HG02623 (cell line): ENCODE results near the gene KLF6.

Experiments
- ATAC-seq: cut with Tn5 transposase; IDR thresholded peaks from one replicate; pipeline ENCODE4 v1.9.1; 2021; ENCODE audit warnings: moderate library complexity; ENCODE audit not compliant: unreplicated experiment

Gene KLF6

DNA sequence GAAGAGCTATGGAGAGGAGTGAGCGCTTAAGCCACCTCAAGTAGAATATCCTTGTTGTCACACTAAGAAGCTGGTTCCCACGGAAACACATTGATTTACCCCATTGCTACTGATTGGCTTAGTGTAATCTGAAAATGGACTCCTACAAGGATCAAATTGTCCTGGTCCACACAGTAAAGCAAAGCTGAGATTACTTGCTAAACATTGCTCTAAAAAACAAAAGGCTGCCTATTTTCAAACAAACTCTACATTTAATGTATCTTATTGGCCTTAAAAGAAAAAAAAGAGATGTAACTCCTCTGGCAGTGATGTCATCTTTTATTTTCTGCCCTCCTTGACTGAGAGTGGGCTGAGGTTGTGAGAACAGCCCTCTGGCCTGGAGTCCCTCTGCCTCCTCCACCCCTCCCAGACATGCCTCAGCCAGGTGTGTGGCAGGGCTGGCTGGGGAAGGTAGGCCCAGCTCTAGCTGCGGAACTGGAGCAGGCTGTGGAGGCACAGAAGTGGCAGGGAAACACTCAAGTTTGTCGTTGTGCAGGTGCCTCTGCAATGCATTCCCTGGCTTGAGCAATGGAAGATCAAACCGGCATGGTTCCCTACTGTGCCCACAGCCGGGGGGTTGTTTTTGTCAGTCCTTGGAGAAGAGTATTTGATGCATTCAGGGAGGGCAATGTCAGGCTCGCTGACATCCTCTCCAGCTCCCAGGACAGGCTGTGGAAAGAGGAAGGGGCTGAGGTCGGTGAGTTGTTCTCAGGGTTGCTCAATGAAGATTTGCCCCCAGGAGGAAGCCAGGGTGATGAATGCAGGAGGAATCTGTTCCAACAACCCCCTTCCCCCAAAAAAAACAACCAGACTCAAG, 9.1 kb downstream of the KLF6 start:
- ATAC-seq, result no peak

DNA sequence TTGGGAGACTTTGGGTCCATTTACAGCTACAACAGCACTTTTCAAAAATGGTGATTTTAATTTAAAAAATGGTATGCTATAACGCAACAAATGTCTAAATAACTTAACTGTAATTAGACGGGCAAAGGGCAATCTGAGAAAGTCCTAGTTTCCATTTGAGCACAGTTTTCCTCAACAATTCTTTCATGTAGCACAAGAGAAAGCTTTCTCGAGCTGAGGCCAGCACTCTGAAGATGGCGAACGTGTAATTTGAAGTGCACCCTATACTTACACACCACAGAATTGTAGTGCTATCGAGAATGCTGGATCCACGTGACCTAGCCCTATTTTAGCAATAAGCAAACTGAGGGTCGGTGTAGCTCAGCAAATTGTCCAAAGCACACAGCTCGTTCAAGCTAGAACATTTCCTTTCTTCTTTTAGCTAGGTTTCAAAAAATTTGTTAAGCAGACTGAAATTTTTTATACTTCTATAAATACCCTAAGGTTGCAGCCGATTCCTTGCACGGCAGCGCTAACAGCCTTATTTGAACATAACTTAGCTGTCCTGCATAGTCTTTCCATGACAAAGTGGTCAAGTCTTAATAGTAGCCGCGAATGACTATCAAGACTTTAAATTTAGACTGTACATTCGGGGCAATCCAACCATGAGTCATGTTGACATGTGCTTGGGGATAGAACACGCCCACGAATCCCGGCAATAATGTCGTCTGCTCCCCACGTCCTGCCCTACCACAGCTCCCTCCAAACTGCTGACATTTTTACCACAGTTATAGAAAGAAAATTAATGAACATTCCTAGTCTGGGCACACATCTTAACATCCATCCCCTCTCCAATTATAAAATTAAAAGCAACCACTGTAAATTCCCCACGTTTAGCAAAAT, 10.0 kb downstream of the KLF6 start:
- ATAC-seq, result no peak

DNA sequence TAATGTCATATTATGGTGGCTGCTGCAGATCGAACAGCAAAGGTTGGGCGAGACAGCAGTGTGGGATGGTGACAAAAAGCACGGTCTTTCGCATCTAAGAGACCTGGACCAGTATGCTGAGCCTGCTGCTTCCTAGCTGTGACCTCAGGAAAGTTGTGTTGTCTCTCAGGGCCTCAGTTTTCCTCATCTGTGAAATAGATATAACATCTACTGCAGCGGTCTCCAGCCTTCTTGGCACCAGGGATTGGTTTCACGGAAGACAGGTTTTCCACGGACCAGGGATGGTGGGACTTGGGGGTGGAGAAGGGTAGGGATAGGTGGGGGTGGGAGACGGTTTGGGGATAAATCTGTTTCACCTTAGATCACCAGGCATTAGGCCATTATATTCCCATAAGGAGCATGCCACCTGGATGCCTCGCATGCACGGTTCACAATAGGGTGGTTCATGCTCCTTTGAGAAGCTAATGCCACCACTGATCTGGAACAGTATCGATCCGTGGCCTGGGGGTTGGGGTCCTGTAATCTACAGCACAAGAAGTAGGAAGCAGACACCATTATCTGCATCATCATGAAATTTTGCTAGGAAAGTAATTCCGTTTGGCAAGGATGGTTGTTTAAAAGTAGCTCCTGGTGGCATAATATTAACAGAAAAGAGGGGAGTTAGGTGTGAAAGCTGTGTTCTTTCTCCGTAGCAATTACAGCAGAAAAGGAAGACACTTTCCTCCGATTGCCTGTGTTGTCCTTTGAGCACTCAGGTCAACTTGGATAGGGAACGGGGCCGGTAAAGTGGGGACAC, 10.8 kb downstream of the KLF6 start:
- ATAC-seq, result no peak

DNA sequence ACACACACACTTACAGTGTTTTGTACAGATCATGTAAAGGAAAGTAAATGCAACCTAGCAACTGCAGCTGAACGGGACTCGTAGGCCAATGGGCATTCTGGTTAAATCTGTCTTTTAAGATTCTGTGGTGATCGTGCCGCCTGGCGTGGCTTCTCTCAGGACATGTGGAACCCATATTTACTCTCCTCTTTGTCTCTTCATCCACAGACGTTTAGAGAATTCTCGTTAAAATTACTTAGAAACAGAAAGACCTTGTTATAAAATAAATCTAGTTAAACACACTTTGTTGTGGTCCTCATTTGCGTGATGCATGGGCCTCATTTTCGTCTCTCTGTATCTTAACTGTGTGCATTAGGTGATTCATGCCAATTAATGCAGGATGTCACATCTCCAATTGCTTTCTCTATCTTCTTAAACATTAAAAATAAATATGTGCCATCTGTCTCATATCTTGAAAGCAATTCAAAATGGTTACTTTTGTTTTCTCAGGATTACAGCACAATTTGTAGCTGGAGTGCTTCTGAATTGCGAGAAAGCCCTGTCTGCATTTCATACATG, 11.5 kb downstream of the KLF6 start:
- no peak for ATAC-seq

DNA sequence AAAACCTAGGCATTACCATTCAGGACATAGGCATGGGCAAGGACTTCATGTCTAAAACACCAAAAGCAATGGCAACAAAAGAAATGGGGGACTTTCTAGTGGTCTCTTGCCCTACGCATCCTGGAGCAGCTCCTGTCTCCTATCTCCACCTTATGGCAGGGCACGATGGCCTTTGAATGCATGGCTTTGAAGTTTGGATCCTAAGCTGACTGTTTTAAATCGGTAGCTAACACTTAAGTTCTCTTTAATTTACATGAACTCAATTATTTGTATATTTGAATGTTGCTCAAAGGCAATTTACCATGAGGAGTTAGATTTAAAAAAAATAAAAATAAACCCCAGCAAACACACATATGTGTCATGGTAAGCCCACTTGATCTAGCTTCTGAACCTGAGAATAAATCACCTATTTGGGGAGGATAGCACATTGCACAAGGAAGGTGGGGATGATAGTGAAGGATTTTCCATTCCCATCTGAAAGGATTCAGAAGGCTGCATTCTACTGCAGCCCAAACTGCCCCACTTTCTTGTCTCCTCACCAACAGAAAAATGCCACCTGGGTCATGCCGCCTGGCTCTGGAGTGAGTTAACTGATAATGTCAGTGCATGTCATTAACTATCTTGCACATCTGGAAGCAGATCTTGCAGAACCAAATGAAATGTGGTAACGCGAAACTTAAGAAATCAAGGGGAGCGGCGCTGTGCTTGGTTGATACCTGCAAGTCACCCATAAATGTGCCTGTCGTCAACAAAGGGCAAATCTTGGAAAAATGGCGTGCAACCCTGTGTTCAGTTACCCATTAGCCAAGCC, 12.4 kb downstream of the KLF6 start:
- no peak for ATAC-seq

DNA sequence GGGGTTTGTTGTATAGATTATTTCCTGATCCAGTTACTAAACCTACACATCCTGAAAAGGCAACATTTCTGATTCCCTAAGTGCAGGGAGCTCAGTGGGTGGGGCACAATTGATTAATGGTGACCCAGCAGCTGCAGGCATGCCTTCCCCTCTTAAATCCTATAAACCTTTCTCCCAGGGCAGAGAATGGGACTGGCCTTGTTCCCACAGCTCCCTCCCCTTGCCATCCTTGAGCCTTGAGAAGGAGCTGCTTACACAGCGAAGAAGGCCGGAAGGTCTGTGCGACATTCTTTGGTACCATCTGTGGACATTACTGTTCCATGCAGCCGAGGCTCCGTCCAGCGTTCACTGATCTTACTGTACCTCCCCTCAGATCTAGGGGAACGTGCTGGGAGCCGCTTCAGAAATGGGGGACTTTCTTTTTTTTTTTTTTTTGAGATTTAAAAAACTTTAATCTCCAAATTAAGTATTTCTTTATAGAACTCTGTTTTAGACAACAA, 14.3 kb downstream of the KLF6 start:
- ATAC-seq, result no peak

DNA sequence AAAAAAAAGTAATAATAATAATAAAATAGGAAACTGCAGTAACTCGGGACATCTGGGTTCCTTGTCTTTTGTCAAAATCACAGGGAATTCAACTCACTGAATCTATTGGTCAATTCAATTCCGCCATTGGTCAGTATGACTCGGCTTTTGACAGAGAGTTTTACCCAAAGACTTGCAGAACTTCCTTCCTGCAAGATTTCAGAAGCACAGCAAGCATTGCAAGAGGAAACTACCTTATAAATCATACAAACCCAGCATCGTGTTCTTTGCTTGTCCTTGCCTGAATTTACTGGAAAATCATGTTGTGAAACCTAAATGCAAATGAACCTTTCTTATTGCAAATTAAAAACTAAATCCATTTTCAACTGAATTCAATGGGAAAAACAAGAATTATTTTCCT, 15.5 kb downstream of the KLF6 start:
- no peak for ATAC-seq

DNA sequence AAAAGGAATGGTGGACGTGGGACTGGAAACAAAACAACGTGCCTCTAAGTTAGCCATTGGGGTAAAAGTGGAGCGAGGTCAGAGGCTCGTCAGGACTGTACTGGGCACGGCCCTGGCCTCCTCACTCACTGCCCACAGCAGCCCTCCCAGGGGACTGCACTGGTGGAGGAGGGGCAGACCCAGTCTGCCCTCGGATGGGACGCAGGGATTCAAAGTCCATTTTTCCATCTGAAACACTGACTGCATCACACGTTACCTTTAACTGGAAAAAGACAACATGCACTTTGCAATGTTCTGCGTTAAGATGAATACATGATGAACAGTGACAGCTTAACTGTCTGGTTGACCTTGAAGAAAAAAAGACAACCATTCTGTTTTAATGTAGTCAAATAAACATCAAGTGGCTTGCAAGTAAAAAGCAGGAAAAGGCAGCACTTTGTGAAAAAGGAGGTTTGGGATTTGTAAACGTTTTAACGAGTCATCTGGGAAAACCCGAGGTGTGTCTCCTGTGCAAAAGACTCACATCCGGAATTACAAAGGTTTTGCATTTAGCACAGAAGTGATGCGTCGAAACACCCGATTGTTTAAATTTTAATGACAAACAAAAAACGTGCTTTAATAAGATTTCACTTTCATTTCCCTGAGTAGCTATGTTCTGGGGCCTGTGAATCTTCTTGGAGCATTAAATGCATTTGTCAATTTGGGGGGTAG, 18.8 kb downstream of the KLF6 start:
- ATAC-seq, result no peak

DNA sequence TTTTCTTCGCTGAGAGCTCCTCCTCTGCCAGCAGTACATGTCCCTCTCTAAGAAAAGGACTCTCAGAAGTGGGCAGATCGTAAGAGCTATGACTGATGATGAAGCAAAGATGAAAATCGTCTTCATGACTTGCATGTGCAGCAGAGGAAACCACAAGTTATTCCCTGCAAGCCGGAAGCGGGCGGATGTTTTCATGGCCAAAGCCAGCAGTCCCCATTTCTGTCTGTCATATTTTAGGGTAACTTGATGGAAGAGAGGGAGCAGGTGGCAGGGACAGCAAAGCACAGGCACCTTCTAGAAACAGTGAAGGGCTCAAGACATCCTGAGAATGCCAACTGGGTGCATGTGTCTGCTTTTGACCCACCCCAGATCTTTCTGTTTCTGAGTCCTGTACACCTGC, 19.9 kb downstream of the KLF6 start:
- ATAC-seq, result no peak

DNA sequence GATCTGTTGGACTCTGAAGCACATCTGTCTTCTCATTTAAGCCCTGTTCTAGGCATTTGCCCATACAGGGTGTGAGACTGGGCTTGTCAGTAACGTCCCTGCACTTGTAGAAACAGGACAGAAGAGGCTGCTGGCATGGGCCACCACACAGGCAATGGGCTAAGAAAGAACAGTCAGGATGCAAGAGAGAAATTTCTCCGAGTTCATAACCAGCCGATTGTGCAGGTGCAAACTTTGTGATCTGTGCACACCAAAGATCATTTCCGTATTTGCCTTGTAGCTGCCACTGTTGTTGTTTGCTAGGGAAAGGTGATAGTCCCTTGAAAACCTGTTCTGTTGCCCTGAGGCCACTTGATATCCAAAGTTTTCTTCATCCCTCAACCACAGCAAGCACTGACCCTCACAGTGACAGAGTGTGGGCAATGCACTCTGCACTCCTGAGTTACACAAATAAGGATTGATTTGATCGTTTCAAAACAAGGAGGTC, 20.3 kb downstream of the KLF6 start:
- ATAC-seq, result no peak

DNA sequence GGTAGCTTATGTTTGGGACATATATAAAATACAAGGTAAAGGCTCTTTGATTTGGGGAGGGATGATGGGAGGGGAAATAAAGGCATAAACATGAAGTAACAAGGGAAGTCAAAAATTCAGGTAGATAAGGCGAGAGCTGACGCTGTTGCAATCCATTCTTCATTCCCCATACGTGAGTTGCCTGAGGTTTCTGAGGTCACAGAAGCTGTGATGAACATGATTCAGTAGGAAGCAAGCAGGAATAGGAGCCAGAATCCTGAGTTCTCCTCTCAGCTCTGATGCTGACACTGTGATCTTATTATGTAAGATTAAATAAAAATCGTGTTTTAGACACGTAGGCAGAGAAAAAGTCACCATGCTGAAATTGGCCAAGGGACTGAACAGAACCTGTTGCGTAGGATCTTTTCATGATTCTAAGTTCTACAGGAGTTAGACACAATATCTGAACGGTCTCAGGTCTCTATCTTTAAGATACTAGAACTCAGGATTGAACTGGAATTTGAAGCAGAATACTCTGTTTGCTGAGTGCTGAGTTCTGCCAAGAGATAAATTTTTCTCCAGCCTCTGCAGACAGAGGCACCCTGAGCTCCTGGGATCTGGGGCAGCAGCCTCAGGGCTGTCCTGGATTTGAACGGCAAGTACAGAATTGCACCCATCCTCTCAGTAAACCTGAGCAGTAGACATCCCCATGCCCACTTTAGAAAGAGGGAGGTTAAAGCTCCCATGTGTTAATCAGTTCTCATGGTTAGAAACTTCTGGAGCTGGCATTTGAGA, 21.0 kb downstream of the KLF6 start:
- ATAC-seq, result no peak

DNA sequence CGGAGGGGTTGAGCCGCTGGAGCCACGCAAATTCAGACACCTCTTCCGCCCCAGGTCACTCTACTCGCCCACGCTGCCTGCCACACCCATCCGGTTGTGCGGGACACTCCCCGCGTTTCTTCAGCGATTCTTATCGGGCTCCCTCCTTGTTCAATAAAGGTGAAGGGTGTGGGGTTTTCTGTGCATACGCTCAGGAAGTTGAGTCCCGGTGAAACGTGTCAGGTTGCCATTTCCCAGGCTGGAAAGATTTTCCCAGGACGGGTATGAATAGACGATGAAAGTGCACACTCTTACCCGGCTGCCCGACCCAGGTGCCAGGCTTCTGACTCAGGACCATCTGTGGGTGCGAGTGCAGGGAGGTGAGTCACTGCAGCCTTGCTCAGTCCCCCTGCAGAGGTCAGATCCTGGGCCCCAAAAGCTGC, 22.0 kb downstream of the KLF6 start:
- ATAC-seq, result no peak

DNA sequence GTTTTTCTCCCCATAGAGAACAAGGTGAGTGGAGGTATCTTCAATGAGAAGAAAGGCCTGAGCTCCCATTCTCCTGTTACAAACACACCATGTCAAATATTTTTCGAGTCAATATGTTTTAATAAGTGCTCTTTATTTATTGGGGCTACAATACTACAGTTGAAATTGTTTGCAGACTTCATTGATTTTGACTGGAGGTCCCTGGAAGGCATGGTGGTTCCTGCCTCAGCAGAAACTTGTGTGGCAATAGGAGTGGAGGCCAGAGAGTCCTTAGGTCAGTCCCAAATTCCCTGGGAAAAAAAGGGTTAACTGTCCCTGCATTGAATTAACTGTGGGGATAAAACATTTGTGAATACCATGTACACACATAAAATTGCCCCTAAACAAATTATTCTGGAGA, 22.7 kb downstream of the KLF6 start:
- no peak for ATAC-seq

DNA sequence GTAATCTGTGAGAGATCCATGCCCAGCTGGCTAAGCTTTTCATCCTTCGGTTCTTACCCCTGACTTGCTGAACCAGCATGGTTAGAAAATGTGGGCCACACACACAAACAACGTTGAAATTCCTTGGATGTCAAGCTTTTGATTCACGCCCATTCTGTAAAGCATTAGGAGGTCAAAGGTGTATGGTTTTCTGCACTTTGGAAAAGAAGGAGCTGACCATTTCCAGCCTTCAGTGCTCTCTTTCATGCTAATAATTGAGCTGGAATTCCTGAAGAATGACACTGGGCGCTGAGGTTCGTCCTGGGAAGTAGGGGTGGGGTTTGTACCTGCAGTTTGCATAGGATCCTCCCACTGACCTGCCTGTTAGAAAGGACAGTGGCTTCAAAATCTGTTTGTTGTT, 23.1 kb downstream of the KLF6 start:
- no peak for ATAC-seq

DNA sequence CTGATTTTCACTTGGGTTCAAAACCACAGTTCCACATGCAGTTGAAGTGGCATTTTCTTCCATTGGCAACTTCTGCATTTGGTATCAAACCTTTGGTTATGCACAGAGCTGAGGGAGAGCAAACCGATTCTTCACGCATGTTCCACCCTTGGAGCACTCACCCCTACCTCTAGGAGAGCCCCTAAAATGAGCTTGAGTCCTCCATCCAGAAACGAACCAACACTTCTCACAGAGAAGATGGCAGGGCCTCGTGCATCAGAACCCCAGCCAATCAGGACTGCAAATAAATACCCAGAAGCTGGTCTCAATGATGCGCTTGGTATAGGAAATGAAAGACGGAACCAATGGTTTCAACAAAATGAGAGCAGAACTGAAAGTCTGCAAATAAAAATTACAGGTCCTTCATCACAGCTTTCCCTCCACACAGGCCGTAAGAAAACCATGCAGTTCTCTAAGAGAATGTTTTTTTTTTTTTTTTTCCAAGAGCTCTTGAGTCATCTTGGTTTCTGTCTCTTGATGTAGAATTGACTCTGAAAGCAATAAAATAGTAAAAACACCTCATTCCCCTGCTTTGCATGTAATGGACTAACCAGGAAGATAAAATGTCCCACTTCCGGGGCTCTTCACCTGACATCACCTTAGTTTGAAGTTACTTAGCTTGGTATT, 23.9 kb downstream of the KLF6 start:
- ATAC-seq, result peak; percentile 33

DNA sequence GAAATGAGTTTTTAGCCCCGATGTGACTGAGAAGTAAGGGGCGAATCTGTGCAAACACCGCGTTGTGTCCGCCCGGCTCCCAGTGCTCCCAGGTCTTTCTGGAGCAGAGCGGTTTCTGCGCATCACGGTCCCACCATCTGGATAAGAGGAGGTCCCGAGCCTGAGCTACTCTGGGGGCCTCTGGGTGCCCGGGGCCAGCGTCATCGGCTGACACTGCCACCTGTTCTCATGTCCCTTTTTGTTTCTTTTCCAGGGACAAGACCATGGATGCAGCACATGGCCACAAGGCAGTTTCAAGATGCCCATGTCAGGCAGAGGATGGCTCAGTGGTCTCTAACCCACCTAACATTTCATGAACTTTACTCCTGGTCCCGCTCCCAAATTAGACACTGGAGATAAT, 24.9 kb downstream of the KLF6 start:
- ATAC-seq, result no peak

DNA sequence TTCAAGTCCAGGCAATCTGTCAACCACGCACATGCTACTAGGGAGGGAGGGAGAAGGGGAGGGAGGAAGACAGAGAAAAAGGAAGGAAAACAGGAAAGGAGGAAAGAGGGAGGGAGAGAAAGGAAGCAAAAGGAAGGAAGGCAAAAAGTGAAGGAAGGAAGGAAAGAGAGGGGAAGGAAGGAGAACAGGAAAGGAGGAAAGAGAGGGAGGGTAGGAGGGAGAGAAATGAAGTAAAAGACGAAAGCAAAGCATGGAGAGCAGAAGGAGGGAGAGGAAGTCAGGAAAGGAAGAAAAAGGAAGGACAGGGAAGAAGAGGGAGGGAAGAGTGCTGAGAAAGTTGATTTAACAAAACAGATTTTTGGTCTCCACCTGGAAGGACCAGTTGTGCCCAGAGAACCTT, 25.6 kb downstream of the KLF6 start:
- ATAC-seq, result no peak

DNA sequence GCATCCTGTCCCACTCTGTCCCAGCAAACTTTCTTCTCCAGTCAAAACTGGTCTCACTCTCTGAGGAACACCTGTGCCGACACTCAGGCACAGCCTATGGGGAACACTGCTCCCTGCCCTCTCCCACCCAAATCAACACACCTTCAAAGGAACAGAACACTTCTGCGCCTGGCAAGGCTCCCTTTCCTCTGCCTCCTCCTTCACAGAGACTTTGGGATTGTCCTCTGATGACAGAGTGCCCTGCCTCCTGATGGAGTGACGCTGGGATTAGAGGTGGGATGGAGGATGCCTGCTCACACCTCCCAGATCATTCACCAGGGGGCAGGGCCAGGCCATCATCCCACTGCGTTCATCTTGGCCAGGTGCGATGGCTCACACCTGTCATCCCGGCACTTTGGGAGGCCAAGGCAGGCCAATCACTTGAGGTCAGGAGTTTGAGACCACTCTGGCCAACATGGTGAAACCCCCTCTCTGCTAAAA, 26.5 kb downstream of the KLF6 start:
- no peak for ATAC-seq
